Measurements from ENCODE around the gene CACNA1E. TPM values are rescaled to one million over a fixed set of nuclear protein-coding genes. Genes with fewer than 3 reads are reported as not detected.

Gene CACNA1E
- total RNA-seq, 1 experiment from 2014 or later = not detected

DNA sequence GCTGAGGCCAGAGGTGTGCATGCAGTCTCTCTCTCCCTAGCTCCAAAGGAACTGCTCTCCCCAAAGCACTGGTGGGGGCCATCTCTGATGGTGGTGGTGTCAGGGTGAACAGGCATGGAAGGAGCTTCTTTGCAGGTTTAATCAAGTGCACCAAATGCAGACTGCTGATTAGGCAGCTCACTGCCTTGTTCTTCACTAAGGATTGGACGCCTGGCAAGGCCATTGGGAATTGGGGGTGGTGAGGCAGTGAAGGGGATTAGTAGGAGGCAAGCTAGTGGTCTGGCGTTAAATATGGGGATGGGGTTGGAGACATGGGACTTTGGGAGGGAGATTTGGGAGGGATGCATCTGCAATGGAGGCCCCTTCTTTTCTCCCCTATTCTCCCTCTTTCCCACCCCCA, 1.5 kb downstream of the CACNA1E start:
- no peak for DNase-seq (ENCODE audit: low spot score)

DNA sequence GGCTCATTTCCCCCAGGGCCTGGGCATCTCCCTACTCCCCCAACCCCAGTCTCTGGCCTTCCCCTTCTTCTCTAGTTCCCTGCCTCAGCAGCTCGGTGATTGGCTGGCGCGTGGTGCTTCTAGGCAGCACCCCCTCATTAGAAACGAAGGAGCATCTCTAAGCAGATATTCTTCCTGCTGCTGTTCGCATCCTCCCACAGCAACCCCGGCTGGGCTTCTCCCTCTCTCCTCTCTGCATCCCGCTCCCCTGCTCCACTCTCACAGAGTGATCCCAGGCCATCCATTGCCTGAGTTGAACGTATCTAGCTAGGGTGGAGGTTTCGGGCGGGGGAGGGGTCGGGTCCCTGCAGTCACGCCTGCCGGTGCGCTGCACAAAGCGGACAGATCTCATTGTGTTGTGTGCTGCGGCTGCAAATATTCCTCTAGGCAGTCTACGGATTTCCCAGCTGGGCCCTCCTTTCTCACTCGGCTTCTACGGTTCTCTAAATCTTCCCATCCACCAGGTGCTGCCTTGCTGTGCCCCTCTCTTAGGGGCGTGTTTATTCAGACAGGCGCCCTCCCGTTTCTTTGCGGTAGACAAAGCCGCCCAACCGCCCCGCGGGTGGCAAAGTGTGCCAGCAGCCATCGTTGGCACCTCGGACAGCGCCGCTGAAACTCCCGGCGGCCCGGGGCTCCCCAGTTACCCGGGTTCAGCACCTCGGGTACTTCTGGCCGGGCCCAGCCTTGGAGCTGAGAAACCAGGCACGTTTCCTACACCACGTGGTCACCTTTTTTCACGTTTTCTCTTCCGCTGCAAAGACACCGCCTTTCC, 2.2 kb downstream of the CACNA1E start:
- DNase-seq (ENCODE audit: low spot score) = no peak

DNA sequence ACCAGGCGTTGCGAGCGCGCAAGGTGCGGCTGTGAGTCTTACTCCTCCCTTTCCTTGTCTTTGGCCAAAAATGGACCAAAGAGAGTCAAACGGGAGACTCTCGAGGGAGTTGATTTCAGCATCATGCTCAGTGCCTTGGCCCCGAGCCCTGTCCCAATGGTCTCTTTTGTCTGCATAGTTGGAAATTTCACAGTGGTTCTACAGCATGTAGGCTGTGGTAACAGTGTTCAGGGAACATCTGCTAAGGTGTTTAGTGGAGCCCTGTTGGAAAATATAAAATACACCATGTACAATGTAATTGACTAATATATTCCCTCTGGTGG, 2.7 kb downstream of the CACNA1E start:
- no peak for DNase-seq (ENCODE audit: low spot score)

DNA sequence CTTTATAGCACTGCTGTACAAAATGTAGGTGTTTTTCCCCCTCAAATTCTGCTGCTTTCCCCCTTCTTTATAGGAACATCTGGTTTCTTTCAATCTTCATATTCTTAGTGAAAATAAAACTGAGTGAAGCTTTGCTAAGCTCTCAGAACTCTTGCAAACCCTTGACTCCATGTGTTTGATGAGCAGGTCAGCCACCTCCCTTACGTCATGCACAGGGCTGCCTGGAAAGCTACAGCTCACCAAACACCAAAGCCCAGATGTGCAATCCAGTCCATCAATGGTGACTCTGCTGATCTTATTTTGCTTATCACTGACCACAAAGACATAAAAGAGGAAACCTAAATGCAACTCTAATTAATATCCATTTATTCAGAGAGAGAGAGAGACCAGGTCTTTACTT, 5.5 kb downstream of the CACNA1E start:
- DNase-seq (ENCODE audit: low spot score) = no peak

DNA sequence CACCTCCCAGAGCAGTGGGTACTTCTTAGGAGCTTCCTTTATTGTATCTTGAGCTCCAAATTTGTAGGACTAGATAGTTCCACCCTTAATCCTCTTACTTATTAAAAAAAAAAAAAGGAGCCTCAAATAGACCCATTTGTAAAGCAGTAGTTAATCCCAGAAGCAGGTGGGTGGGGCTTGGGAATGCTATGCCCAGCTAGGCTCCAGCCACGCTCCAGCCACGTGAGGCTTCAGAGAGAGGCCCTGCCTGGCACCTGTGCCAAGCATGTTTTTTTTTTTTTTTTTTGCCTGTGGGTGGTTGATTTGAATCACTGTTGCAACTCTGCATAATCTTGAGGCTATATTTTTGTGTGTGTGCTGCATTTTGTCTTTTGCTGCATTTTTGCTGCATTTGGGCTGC, 7.0 kb downstream of the CACNA1E start:
- DNase-seq (ENCODE audit: low spot score) = no peak

DNA sequence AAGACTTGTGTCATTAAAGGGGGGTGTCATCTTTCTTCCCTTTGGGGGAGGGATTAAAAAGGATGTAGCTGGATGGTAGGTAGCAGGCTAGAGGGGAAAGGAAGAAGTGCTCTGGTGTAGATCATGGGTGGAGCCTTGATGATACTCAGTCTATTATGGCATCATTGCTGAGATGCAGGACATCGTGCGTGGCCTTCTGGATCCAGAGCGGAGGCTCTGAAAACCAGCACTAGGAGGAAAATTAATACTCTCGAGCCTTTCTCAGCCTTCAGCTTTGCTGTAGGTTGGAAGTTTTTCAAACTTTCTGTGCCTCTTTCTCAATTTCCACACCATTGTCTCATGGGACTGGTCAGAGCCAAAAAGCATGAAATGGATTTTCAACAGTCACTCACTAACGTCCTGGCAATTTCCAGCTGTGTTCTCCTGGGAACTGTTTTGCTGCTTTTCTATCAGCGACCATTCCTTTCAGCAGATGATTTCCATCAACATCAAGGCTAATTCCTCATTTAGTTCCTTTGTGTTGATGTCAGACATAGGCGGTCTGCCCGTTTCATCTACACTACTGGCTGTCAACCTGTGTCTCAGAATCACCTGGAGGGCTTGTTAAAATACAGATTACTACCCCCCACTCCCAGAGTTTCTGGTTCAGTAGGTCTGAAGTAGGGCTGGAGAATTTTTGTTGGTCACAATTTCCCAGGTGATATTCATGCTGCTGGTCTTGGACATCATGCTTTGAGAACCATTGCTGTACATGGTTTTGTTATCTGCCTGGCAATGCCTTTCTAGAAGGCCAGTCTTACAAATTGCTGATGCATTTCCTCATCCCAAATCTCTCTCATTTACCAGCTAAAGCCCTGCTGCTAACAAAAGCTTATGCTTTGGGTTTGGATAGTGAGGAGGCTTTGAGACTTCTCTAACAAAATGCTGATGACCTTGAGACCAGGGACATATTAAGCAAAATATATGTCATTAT, 7.7 kb downstream of the CACNA1E start:
- no peak for DNase-seq (ENCODE audit: low spot score)

DNA sequence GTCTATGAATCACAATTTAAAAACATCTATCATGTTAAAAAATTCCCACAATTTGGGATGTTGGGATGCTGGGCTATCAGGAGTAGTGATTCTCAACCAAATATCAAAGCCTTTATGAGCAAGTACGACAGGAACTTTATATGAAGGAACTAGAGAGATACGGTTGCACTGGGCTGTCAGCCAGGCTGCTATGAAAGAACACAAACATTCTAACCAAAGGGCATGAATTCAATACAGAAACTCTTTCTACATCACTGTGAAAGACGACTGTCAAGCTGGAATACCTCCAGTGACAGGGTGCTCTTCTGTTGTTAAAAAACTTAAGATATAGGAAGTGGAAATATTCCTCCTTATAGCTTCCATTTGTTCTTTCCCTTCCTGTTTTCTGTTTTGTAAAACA, 9.8 kb downstream of the CACNA1E start:
- DNase-seq (ENCODE audit: low spot score) = no peak

DNA sequence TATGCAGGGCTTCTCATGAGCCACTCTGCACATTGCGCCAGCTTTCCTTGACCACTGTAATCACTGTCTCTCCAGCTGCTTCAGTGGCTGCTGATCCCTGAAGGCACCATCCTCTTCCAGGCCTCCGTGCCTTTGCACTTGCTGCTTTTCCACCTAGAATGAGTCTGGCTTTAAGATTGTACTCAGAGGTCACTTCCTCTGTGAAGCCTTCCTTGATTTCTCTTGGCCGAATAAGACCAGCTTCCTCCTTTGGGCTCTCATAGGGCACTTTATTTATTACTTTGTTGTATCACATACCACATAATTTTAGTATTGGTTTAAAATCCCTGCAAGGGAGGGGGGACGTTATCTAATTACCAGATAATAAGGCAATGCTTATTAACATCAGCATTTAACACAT, 10.6 kb downstream of the CACNA1E start:
- no peak for DNase-seq (ENCODE audit: low spot score)

DNA sequence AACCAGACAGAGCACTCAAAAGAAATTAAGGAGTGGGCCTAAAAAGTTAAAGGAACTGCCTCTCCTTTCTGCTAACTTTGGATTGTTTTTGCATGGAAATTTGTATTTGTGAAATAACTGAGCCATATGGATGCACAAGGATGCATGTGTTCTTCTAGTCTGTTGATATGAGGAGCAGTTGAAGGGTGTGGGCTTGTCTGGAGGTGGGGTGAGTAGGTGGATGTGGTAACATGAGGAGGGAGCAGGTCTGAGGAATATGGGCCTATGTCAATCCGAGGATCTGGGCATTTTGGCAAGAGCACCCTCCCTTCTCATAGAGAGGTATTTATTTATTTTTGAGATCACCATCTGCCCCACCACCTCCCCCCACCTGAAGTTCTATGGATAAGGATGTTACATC, 13.4 kb downstream of the CACNA1E start:
- no peak for DNase-seq (ENCODE audit: low spot score)

DNA sequence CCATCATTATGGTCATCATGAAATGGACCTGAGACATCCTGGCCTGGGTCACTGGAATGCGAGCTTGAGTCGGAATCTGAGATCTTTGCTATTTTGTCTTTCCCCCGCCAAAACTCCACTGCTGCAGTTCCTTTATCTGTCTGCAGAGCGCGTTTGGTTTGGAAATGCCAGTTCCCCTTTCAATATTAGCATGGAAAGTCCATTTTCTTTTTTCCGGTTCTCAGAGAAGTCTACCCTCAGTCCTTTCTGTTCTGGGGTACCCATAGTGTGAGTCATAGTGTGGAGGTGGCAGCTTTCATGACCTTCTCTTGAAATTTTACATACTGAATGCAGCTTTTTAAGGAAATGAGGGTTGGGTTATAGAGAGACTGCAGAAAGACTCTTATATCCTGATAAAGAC, 14.6 kb downstream of the CACNA1E start:
- no peak for DNase-seq (ENCODE audit: low spot score)

DNA sequence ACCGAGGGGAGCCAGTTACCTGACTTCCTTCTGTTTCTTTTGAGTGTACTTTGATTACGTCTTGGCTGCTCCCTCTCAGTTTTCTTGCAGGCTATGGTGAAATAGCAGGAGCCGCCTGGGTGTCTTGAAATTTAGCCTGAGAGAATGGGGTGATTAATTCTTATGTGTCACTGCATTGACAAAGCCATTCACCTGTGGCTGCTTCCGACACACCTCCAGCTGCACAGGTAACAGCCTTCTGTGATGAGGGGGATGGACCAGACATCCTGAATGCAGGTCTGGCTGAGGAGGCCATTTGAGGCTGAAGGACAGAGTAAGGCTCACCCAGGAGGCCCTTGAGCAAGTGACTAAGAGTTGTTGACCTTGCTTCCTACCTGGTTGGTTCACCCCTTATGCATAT, 16.5 kb downstream of the CACNA1E start:
- no peak for DNase-seq (ENCODE audit: low spot score)

DNA sequence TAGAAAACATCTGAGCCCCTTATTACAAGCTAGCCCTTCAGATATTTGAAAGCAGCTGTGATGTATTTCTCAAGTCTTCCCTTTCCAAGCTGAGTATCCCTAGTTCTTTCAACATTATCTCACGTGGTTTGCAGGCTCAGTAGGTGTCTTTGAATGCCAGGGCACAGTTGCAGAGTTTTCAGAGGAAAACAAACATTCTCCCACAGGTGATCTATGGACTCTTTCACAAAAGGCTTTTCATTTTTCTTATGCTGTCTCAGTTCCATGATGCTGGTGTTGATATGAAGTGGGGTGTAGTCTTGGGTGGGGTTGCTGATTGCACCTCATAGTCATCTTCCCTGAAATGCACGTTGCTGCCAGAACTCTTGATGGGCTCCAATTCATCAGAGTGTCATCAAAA, 17.3 kb downstream of the CACNA1E start:
- DNase-seq (ENCODE audit: low spot score) = no peak

DNA sequence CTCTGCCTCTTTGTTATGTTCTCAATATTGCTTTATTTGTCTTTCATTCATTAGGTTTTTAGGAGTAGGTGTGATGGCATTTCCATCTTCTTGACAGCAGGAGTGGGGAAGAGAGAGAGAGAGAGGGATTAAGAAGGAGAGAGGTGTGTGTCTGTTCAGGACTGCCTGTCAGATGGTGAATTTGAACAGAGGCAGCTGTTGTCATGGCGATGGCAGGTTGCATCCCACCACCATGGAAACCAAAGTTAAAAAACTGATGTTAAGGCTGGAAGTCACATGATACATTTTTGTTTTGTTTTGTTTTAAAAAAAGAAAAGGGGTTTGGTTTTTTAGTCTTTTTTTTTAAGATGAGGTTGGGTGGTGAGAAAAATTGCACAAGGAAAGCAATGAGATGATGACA, 18.3 kb downstream of the CACNA1E start:
- DNase-seq (ENCODE audit: low spot score) = no peak

DNA sequence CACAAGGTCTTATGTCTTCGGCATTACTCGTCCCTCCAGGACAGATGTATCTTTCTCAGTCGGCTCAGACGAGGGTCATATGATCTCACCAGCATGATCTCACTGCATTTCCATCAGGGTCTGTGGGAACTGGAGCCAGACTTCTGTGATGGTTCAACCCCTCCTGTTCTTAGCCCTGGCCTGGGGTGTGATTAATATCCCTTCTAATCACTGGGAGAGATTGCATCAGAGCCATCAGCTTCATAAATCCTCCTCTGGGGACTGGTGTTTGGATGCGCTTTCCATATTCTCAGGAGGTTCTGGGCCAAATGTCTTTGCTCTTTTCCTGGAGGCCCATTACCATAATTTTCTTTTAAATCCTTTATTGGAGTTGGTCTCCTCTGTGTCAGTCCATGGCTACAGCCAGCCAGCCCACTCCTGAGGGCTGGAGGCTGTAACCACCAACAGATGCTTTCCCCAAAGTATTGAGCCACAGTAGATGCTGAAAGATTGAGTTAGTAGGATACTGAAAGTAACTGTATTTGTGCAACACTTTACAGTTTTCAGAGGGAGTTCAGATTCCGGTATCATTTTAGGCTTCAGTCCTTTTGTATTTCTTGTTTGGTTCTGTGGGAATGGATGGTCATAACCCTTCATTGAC, 20.0 kb downstream of the CACNA1E start:
- DNase-seq (ENCODE audit: low spot score) = no peak

DNA sequence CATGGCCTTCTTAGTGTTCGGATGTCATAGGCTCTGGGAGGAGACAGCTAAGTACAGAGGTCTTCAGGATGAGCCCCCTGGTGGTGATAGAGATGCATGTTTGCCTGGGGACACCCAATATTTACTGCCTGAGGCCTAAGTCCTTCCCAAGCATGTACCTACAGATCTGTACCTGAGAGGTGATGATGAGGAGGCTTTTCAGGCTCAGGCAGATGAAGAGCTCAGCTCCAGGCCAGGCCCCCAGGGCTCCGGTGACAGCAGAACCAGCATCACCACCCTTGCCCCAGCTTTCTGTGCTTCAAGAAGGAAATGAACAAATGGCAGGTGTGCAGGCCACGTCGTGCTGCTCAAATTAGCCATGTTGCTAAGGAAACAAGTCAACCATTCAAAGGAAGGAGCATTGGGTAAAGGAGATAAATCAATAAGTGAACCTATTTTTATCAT, 21.1 kb downstream of the CACNA1E start:
- peak; percentile 21 for DNase-seq (ENCODE audit: low spot score)

DNA sequence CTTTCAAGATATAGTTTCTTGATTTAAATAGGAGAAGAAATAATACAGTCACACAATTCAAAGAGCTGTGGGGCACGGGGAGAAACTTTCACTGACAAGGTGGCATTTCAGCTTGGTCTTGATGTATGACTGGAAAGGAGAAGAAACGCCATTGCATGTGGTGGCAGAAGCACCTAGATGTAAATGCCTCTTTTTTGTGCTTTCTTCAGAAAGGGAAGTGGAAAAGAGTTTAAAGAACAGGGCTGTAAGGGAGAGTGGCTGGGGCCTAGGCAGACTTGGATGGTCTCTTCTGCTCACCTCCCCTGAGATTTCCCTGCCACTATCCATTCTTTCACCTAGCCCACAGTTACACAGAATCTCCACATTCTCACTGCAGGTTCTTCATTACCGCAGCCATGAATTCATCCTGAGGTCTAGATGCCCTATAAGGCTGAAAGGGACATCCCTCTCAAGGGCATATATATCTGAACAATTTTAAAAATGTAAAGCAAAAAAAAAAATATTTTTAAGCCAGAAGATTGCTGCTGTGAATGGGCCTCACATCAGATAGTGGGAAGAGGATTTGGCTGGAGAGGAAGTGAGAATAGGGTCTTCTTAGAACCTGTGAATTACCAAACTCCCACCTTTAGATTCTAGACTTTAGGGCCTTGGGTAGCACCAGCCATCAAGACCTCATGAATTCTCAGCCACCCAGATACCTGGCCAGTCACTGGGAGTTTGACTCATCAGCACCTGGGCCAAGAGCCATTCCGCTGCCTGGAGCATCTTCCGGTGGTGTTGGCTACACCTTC, 23.4 kb downstream of the CACNA1E start:
- DNase-seq (ENCODE audit: low spot score) = no peak

DNA sequence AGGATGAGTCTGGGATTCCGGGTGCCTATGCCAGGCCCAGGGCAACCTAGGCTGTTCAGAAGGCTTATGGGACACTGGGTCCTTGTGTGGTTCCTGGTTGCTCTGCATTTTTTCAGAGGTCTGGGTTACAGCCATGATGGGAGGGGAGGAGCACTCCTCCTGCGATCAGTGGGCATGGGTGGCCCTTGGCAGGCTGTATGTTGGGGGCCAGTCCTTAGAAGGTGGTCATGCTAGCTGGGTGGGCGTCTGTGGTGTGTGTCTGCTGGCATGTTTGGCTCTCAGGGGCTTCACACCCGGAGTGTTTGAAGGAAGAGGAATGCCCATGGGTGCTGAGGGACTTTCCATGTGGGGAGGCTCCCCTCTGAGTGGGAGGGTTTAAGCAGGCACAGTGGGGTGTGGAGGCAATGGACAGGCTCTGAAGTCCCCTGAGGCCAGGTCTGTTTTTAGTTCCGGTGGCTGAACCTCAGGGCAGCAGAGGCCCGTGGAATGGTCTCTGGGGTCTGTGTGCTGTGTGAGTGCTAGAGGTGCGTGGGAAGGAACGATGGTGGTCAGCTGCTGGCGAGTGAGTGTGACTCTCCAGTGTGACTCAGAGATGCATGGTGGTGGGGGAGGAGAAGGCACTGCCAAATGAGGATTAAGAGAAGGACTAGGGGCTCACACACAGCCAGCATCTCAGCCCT, 25.3 kb downstream of the CACNA1E start:
- no peak for DNase-seq (ENCODE audit: low spot score)

DNA sequence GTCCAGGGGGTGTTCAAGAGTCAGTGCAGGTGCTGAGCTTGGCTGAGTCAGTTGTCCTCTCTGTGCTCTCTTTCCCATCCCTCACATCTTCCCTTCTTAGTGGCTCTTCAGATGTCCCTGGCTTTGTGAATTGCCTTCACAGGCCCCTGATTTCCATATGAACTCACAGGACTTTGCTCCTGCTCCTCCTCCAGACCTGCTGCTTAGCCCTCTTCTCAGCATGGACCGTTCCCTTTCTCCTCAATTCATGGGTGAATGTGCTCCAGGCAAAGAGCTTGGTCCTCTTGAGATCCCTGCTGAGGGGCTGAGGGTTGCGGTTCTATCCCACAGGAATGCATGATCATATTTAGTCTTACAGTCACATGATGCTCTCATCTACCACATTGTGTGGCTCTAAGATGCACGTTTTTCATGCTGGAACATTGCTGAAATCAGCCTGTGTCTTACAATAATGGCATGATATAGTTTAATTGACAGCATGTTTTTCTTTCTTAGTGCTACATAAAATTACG, 30.5 kb downstream of the CACNA1E start:
- no peak for DNase-seq (ENCODE audit: low spot score)

DNA sequence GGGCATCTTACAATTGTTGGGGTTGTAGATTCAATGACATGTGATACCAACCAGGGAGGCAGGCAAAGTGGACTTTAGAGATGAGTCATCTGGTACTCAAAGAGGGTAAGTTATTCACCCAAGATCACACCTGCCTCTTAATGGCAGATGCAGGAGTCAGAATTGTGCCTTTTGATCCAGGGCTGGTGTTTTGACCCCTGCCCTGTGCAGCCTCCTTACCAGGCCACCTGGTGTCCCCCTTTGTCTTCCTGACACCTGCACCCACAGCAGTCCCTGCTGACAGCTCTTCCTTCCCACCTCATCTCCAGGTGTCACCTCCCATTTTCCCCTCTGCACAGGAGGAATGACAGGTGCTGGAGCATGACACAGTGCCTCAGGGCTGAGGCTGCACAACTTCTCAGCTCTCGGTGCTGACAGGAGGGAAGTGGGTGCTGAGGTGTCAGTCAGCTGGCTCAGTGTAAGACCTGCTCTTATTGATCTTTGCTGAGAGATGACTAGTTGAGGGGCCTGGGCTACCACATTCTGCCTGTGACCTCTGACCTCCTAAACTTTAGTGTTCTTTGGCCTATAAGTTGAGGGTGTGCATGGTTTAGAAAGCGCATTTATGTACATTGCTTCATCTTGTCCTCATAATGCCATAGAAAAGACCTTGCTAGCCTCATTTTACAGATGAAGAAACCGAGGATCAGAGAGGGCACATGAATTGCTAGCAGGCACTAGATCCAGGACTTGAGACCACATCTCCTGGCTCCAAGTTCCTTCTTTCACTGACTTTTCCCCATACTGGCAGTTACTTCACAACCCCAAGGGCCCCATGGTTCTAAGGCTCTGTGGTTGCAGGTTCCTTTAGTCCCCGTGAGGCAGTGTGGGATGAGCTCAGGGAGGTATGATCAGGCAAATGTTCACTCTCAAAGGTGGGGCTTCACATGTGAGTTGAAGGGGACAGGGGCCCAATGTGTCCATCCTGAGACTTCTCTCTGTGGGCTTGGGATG, 31.3 kb downstream of the CACNA1E start:
- DNase-seq (ENCODE audit: low spot score) = no peak

DNA sequence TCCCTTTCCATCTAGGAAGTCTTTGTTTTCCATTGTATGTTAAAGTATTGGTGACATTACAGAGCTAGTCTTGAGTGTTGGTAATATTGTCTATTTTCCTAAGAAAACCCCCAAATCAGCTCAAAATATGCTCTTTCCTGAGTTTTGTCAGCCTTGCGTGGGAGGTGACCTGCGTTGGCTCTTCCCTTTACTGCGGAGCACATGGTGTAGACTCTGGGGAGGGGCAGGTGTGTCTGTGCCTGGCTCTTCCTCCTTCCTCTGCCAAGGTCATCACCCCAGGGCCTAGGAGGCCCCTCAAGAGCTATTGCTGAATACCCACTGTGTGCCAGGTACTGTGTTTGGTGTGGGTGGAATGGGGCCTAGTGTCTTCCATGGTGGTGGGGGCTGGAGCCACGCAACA, 33.4 kb downstream of the CACNA1E start:
- no peak for DNase-seq (ENCODE audit: low spot score)

Measured in A172 (cell line).